MCF 10A (cell line): ENCODE measurements around the gene PSMD3. TPM values are rescaled to one million over a fixed set of nuclear protein-coding genes. Genes with fewer than 3 reads are reported as not detected.

ENCODE experiments used
- BruUV-seq: library from RNA; stranded (reverse); fragments of 400-500 nt; replicated peaks from 2 replicates; lab custom pipeline; 2021; lab: Mats Ljungman, UMichigan
- CTCF ChIA-PET: fragments of 300-600 bp; sonication (Branson Sonifier 250); formaldehyde crosslinking; extraction: SDS; loops from one replicate; lab custom pipeline; 2021; ENCODE audit warnings: antibody characterized with exemption, inconsistent platforms; lab: Yijun Ruan, JAX
- POLR2A ChIA-PET: fragments of 300-600, 350-650 bp; sonication (Branson Sonifier 250); formaldehyde crosslinking; extraction: SDS; loops from one replicate; lab custom pipeline; 2020; ENCODE audit warnings: antibody characterized with exemption, inconsistent platforms; lab: Yijun Ruan, JAX
- DNase-seq: peaks from one replicate; pipeline ENCODE4 v3.0.0-alpha.2; 2018; ENCODE audit not compliant: unreplicated experiment
- H3K27ac Mint-ChIP-seq: one replicate; pipeline ENCODE4 v1.8.0; 2022; ENCODE audit warnings: mild to moderate bottlenecking, low read depth, mixed read lengths; ENCODE audit not compliant: unreplicated experiment
- H3K27me3 Mint-ChIP-seq: one replicate; pipeline ENCODE4 v1.8.0; 2022; ENCODE audit warnings: mixed read lengths; ENCODE audit not compliant: insufficient read depth, unreplicated experiment
- H3K36me3 Mint-ChIP-seq: one replicate; pipeline ENCODE4 v1.8.0; 2022; ENCODE audit warnings: mild to moderate bottlenecking, moderate library complexity, mixed read lengths; ENCODE audit not compliant: insufficient read depth, unreplicated experiment
- H3K4me1 Mint-ChIP-seq: one replicate; pipeline ENCODE4 v1.8.0; 2022; ENCODE audit warnings: mixed read lengths; ENCODE audit not compliant: insufficient read depth, unreplicated experiment
- H3K4me3 Mint-ChIP-seq: one replicate; pipeline ENCODE4 v1.8.0; 2022; ENCODE audit warnings: mild to moderate bottlenecking, moderate library complexity, mixed read lengths; ENCODE audit not compliant: unreplicated experiment
- H3K9me3 Mint-ChIP-seq: one replicate; pipeline ENCODE4 v1.8.0; 2022; ENCODE audit warnings: mixed read lengths; ENCODE audit not compliant: unreplicated experiment
- CTCF ChIP-seq: fragments of 200-600 bp; IDR thresholded peaks from one replicate; pipeline ENCODE4 v1.8.0; 2022; ENCODE audit warnings: antibody characterized with exemption, mild to moderate bottlenecking; ENCODE audit not compliant: unreplicated experiment
- intact Hi-C: fragments of 100-400 bp; cut with micrococcal nuclease; formaldehyde crosslinking; loops from 2 replicates; pipeline ENCODE4 v1.14.1; 2022
- total RNA-seq: library from RNA; stranded (reverse); gene quantifications from 2 replicates; pipeline ENCODE4 v1.2.3, GENCODE V29; 2022

The PSMD3 gene
- total RNA-seq, 1 experiment from 2014 or later = 95.3 TPM

- H3K27me3 Mint-ChIP-seq = peaks cover 6% of the 10 kb centered on the region
- intact Hi-C loops = no loop called here
- peak; percentile 77 for DNase-seq
- ChIA-PET POLR2A (interaction anchor here (0.7 to 6.3 kb wide), 2 partner anchors 16 to 136 kb away, joined by 4 to 38 read pairs; partner anchors contain the start of gene PSMD3), CTCF (interaction anchor here (0.6 kb wide), 1 partner anchor 147 kb away, joined by 4 read pairs; no protein-coding TSS in a partner anchor)
- peaks cover 17% of the 10 kb centered on the region for H3K4me1 Mint-ChIP-seq
- no peak overlapping the region for H3K4me3 Mint-ChIP-seq
- no peak for TF ChIP-seq CTCF
- no TSS peak for BruUV-seq
- no peaks in the 10 kb centered on the region for H3K9me3 Mint-ChIP-seq
- H3K27ac Mint-ChIP-seq = no peak overlapping the region
- H3K36me3 Mint-ChIP-seq = no peaks in the 10 kb centered on the region
Measured at GRCh38 chr17:39963829-39964228, 16.8 kb upstream of the PSMD3 start.

DNA sequence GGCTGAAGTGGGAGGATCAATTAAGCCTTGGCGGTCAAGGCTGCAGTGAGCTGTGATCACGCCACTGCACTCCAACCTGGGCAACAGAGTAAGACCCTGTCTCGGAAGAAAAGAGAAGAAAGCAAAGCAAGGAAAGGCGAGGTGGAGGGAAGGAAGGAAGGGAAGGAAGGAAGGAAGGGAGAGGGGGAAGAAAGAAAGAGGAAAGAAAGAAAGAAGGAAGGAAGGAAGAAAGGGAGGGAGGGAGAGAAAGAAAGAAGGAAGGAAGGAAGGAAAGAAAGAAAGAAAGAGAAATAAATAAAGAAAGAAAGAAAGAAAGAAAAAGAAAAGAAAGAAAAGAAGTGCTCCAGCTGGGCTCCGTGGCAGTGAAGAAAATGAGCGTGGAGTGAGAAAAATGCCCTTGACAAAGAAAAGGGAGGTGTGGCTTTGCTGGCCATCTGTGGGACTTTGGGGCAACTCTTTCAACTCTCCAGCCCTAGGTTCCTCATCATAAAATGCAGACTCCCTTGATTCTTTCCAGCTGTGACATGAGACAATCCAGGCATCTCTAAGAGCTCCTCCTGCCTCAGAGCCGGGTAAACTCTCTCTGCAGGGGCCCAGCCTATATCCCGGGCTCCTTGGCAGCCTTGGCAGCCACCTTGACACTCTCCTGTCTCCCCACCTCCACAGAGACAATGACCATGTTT, 15.4 kb upstream of the PSMD3 start:
- Mint-ChIP-seq H3K27me3 (peaks cover 19% of the 10 kb centered on the region), H3K27ac (no peak overlapping the region), H3K4me1 (peaks cover 12% of the 10 kb centered on the region), H3K36me3 (no peaks in the 10 kb centered on the region), H3K4me3 (no peak overlapping the region), H3K9me3 (no peaks in the 10 kb centered on the region)
- intact Hi-C loops = no loop called here
- ChIA-PET POLR2A (interaction anchor here (0.5 to 6.3 kb wide), 3 partner anchors 14 to 319 kb away, joined by 3 to 38 read pairs (median 5); partner anchors contain the start of gene PSMD3), CTCF (interaction anchor here (0.6 to 1.1 kb wide), 5 partner anchors 8 to 24 kb away, joined by 3 to 4 read pairs (median 3); partner anchors contain the start of gene PSMD3)
- TF ChIP-seq CTCF = no peak
- no TSS peak for BruUV-seq
- DNase-seq = no peak

DNA sequence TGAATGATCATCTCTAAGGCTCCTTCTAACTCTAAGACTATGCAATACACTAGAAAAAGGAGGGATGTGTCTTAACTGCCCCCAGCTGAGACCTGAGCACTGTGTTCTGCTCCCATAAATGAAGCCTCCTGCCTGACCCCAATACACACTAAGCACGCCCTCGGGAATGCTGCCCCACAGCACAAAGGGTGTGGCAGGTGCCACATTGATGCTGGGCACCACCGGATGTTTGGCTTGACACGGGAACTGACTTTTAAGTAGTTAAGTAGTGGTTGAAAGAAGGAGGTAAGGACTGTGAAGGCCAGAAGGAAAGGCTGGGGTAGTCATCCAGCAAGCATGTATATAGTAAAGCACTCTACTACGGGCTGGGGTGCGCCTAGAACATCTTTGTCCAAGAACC, 13.8 kb upstream of the PSMD3 start:
- POLR2A ChIA-PET = no interaction called here
- H3K4me1 Mint-ChIP-seq = peaks cover 12% of the 10 kb centered on the region
- no peak overlapping the region for H3K27ac Mint-ChIP-seq
- H3K36me3 Mint-ChIP-seq = no peaks in the 10 kb centered on the region
- peaks cover 36% of the 10 kb centered on the region for H3K27me3 Mint-ChIP-seq
- BruUV-seq = no TSS peak
- CTCF ChIA-PET = no interaction called here
- H3K9me3 Mint-ChIP-seq = no peaks in the 10 kb centered on the region
- intact Hi-C loops = no loop called here
- no peak for DNase-seq
- H3K4me3 Mint-ChIP-seq = no peak overlapping the region
- TF ChIP-seq CTCF = no peak

- ChIA-PET CTCF (interaction anchor here (1.0 to 1.2 kb wide), 3 partner anchors 11 to 347 kb away, joined by 3 to 5 read pairs (median 3); no protein-coding TSS in a partner anchor), POLR2A (interaction anchor here (1.2 to 1.7 kb wide), 2 partner anchors 10 to 12 kb away, joined by 4 to 8 read pairs; partner anchors contain the start of gene PSMD3)
- H3K36me3 Mint-ChIP-seq = no peaks in the 10 kb centered on the region
- peaks cover 10% of the 10 kb centered on the region for H3K4me1 Mint-ChIP-seq
- H3K27me3 Mint-ChIP-seq = peaks cover 45% of the 10 kb centered on the region
- no TSS peak for BruUV-seq
- no peaks in the 10 kb centered on the region for H3K9me3 Mint-ChIP-seq
- no peak overlapping the region for H3K27ac Mint-ChIP-seq
- DNase-seq = no peak
- no peak for TF ChIP-seq CTCF
- intact Hi-C loops = no loop called here
- no peak overlapping the region for H3K4me3 Mint-ChIP-seq
Measured at GRCh38 chr17:39968761-39969160, 11.8 kb upstream of the PSMD3 start.
